Hematopoietic multipotent progenitor cell treated with erythropoietin and hydrocortisone succinate and interleukin-3 and kit ligand, for 15 days (in vitro differentiated cells): ENCODE data around the gene SNRK.
A peak's percentile ranks its signal among the peaks of the same experiment; 100 is the strongest.

Experiments
- DNase-seq: peaks from one replicate; pipeline ENCODE4 v3.0.0-alpha.2; 2015; ENCODE audit warnings: low spot score

The SNRK gene, protein sequence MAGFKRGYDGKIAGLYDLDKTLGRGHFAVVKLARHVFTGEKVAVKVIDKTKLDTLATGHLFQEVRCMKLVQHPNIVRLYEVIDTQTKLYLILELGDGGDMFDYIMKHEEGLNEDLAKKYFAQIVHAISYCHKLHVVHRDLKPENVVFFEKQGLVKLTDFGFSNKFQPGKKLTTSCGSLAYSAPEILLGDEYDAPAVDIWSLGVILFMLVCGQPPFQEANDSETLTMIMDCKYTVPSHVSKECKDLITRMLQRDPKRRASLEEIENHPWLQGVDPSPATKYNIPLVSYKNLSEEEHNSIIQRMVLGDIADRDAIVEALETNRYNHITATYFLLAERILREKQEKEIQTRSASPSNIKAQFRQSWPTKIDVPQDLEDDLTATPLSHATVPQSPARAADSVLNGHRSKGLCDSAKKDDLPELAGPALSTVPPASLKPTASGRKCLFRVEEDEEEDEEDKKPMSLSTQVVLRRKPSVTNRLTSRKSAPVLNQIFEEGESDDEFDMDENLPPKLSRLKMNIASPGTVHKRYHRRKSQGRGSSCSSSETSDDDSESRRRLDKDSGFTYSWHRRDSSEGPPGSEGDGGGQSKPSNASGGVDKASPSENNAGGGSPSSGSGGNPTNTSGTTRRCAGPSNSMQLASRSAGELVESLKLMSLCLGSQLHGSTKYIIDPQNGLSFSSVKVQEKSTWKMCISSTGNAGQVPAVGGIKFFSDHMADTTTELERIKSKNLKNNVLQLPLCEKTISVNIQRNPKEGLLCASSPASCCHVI

DNA sequence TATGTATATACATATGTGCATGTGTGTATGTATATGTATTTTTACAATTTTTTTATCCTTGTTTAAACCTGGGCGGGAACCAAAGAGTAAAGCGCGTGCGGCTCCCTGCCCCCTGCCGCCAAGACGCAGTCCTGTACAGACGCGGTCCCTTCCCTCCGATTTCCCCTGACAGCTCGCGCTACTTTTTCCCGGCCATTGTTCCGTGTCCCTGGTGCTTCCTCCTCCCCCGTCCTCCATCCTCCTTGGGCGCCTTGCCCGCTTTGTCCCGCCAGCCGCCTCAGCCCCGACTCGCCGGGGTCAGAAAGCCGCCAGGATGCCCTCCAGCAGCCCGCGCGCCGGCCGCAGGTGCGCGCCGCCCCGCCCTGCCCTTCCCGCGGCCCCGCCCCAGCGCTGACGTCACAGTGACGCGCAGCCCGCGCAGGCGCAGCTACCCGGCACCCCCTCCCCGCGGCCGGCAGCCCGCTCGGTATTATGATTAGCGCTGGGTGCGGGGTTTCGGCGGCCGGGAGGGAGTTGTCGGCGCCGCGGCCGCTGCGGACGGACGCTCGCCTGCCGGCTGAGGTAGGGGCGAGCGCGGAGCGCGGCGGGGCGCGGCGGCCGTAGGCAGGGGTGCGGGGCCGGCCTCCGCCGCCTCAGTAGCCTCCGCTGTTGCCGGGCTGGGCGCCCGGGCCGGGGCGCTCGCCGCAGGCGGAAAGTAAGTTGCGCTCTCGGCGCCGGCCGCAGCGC is at the start of gene SNRK:
SNRK (plus strand) TSS at position 426 of the 726 bp plus-strand sequence. CDS start 16,664 bp downstream, outside the sequence.
- DNase-seq = peak; percentile 86

DNA sequence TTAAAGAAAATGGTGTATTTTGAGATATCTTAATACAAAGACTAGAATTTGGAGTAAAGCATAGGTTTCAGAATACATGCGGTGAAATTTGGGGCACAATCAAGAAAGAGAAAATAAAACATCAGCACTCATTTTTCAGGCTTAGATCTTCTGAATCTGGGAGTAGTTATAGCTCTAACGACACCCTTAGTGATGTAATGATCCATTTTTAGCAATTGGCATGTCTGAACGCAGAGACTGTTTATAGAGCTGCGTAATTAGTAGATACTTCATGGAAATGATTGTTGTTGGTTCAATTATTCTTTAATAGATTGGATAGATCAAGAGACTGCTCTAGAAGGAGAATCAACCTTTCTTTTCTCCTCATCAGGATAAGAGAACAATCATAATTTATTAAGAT is 47.5 kb upstream of the SNRK start:
- no peak for DNase-seq

DNA sequence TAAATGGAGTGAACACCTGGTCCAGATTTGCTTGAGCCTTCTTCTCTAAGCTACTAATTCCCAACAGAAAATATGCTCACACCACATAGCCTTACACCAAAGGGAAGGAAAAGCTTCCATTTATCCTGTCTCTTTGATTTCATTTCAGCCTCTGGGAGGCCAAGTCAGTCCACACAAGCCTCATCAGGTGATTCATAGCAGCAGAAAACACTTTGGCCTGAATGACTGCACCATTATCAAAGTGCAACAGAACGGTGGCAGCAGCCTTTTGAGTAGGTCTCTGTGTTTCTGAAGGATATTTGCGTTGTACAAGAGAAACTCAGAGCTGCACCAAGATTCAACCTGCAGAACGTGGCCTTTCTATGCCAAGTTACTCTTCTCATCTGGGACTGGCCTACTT is 46.6 kb upstream of the SNRK start:
- no peak for DNase-seq

DNA sequence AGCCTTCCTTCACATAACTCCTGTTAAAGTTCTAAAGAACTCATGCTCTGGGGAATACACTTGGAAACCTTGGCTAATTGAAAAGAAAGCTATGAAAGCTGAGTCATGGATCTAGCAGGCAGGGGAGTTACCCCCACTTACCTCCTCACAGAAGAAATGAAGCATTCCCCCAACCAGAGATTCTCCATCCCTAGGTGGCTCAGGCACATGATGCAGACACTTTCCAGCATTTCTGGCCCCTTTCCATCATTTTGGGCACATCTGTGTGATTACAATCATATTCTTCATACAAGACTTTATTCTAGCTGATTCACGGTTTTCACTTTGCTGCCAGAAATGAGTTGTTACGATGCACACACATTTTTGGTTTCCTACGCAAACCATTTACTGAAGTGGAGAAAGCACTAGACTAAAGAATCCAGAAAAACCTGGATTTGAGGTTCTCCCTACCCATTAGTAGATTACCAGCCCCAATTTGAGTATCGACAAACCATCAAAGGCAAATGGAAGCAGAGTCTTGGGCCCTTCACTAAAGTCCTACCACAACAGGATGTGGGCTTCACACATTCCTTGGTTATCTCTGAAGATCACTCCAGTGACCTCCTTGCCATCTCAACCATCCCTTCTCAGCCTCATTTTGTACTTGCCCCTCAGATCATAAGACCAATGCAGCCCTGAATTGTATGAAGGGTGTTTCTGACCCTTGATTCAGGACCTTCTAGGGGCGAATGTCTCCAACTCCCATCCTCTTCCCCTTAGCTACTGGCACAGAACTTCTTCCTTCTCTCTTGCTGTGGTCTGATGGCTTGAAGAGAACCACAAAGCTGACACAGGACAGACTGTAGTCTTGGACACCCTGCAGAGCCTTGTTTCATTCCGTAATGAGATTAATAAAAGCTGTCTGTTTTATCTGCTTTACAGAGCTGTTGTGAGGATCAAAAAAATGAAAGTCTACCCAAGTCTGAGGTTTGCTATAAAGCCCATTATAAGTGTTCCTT is 42.5 kb upstream of the SNRK start:
- no peak for DNase-seq

DNA sequence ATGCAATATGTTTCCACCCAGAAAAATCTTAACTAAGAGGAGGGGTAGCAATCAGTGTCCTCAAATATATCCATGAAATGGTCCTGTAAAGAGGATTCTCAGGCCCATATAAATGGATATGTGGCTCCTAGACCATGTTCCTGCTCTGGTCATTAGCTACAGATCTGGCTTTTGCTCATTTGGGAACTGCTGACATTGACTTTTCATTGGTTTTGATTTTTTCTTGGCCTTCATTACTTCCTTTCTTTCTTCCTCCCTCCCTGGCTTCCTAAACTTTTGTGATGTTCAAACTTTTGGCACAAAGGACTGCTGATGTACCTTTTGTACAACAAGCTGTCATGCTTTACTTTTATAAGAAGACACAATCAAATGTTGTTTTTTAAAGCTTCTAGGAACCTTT is 41.6 kb upstream of the SNRK start:
- no peak for DNase-seq

DNA sequence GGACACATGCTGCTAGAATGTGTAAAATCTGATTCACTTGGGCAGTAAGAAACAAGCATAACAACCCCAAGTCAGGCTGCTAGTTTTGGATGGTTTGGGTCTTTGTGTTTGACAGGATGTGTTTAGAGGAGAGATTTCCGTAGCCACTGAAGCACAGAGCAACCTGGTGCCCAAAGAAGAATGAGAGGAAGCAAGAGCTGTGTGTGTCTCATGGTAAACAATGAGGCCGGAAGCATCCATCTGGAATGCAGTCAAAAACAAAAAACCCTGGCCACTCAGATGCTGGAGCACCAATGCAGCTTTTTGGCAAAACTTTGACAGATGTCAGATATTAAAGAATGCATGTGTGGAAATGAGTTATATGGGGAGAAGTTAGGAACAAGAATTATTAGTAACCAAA is 39.4 kb upstream of the SNRK start:
- no peak for DNase-seq

DNA sequence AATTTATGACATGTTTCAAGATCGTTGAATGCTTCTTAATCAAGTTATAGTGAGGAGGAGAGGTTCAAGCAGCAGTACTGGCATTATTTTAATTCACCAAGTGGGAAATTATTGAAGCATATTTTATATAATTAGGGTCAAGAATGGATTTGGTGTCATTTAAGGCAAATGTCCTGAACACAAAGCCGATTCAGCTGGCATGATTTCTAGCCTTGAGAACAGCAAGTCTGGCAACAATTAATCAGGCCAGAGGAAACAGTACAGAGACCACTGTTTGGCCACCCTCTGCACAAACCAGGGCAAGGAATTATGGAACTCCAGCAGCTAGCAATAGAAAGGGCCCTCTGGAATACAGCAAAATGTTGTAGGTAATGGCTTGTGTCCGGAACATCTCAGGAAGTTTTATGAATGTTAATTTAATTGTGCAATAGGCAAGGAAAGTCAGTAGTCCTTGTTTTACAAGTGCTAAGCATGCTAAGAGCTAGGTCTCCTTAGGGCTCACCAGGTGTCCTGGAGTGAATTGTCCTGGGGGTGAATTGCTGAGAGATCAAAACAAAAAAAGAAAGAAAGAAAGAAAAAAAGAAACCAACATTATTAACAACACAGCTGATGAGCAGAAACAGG is 38.7 kb upstream of the SNRK start:
- no peak for DNase-seq

DNA sequence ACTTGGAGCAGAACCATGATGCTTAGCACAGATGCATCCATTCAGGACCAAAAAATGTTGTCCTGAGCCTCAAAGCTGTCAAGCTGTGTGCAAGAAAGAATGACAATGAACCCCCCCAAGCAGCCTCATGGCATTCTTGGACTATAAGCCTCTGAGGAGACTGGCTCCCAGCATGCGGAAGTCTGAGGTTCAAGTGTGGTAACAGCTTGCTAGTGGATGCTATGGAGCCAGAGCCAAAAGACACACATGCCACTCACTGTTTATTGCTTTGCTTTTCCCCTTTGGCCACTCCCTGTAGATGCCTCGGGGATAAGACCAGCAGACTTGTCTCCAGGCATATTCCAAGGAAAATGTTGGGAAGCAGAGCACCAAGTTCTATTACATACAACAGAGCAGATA is 38.2 kb upstream of the SNRK start:
- DNase-seq = no peak

DNA sequence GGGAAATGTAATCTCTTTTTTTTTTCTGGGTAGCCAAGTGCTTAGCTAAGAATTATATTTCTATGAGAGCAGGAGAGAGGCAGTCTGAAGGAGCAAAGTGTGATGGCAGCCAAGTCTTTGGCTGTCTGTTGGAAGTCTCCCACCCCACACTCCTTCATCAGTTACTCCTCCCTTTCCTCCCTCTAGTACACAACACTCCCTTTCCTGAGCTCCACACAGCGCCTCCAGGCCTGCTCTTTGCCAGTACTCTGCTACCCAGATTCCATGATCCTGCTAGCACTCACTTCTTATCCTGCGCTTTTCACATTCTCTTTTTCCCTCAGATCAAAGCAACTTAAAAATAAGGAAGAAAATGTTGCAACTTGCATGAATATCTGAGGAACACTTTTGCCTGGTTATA is 37.4 kb upstream of the SNRK start:
- no peak for DNase-seq

DNA sequence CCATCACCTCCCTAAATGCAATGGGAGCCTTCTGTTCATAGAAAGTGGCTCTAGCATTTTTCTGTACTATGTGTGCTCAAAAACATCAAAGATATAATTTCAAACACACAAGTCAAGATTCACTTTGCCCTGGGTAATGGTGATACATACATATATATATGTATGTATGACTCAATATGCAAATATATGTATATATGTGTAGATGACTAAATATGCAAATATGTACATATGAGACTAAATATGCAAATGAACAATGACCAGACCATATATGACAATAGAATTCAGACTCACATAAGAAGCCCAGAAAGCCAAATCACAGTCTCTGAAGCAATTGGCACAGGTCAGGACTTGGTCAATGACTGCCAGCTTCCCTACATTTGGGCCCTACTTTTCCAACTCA is 36.9 kb upstream of the SNRK start:
- DNase-seq = no peak

DNA sequence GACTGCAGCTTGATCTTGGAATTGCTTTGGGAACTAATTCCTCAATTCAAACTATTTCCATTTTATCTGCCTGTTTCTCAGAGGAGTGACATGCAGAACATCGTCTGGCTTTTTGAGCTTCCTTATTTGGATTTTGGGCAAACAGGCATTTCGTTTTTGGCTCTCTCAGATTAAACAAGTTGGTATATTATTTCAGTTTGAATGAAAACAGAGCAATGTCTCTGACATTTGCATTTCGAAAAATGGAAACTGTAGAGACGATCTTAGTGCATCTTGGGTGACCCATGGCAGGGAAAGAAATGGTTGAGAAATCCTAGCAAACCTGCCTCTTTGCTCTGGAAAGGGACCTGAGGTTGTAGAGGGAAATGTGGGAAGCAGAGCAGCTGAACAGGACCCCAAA is 33.0 kb upstream of the SNRK start:
- DNase-seq = no peak

DNA sequence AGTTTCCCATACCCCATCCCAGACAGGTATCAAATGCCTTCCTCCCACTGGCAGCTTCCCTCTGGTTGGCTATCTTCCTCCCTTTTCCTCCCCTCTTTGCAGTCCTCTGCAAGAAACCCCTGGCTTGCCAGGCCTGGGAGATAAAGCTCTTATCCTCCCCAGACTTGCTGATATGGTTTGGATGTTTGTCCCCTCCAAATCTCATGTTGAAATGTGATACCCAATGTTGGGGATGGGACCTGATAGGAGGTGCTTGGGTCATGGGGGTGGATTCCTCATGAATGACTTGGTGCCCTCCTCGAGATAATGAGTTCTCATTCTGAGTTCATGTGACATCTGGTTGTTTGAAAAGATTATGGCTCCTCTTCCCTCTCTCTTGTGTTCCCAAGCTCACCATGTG is 32.2 kb upstream of the SNRK start:
- no peak for DNase-seq

DNA sequence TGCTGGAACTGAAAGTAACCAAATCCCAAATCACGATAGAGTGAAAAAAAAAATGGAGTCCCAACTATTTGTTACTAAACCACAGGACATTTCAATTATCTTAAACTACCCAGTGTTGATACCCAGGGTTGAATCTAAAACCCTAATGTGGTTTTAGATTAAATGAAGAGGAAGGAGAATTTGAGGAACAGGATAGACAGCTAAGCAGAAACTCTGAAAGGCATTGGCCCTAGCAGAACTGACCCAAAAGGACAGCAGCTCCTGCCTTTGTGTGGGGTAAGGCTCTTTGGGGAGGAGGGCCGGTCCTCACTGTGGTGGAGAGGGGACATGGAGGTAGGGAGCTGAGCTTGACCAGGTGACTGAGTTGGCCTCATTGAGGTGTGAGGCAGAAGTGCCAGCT is 30.7 kb upstream of the SNRK start:
- no peak for DNase-seq

DNA sequence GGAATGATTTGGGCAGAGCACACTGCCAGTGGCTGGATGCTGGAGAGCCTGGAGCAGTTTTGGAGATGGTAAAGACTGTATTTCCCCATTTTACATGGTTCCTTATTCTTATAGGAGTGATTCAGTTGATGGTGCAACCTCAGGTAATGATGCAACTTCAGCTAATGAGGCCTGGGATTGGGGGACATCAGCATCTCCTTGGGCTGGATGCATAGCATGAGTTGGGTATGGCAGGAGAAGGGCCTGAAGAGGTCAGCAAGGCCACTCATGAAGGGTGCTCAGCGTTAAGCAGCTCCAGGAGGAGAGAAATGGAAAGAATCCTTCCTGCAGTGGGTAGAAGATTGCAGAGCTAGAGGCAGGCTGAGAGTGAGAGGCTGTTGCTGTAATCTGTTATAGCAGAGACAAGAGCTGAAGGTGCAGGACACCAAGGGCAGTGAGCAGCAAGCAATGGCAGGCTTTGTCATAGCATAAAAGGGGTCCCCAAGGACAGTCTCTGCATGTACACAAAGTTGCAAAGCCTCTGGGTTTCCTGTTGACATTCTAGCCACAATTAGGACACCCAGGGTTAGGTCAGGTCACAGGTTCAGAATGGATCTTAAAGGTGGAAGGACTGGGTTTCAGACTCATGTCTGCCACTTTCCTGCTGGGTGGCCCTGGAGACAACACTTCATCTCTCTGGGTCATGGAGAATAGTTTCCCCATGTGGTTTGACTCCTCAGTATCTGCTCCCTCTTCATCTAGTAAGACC is 29.5 kb upstream of the SNRK start:
- DNase-seq = no peak

DNA sequence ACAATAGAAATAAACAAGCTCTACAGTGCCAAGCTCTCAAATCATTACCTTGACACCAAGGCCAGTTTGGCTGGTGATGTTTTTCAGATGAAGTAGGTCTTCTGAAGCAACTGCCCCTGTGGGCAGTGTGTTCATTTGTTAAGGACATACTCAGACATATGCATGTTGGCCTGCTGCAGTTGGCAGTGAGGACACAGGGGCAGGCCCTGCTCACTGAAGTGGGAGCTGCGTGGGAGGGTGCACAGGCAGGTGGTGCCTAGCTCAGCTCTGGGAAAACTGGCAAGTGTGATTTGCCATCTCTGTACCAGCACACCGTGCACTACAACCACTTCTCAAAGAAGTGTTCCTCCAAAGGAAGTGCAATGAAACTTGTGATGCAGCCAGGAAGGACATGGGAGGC is 28.5 kb upstream of the SNRK start:
- DNase-seq = no peak

DNA sequence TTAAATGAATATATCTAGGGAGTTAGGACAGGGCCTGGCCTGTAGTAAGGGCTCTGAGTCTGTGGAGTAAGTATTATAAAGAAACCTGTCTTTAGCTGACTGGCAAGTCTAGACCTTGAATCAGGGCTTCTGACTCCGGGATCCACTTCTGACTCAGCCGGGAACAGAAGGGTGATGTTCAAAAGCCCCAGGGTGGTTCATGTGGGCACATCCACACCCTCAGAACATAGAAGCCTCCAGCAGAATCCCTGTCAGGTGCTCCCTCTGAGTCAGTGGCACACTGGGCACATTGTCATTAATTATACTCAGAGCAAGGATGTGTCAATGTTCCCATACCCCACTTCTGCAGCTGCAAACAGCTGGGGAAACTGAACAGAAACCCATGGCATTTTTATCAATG is 26.7 kb upstream of the SNRK start:
- no peak for DNase-seq

DNA sequence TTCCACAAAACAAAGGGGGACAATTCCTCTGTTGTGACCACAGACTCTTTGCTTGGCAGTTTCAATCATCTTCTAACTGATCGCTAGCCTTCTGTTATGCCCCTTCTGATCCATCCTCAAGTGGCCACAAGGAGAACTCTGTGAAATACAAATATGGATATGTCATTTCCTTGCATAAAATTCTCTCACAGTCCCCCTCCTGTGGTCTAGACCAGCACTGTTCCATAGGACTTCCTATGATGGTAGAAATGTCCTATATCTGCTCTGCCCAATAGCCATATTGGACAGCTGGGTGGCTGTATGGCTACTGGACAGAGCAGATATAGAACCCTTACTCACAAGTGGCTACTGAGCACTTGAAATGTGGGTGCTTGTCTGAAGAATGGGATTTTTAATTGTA is 25.9 kb upstream of the SNRK start:
- DNase-seq = no peak

DNA sequence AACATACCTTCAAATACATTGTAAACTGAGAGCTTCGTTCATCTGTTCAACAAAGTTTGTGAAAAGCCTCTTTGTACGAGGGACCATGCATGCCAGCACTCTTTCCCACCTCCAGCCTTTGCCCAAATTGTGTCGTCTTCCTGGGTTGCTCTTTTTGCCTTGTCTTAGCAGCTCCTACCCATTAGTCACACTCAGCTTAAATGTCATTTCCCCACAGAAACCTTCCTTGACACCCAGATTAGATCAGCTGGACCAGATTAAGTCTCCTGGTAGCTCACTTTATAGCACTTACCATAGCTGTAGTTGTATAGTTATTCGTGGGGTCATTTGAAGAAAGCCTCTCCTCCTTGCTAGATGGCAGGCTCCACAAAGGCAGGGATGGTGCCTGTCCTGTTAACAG is 24.1 kb upstream of the SNRK start:
- no peak for DNase-seq

DNA sequence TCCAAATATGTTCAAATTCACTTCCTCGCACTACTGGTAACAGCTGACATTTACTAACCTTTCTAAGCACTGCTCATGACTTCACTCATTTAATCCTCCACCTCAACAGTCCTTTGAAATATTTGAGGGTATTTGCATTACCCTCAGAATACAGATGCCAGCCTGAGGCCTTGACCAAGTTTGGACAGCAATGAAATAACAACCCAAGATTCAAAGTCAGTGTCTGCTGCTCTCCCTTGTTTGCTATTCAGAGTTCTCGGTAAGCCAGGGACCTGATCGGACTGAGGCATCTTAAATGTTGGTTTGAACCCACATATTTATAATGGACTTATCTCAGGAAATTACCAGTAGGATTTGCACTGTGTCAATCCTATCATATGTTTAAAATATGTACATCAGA is 19.9 kb upstream of the SNRK start:
- DNase-seq = no peak

DNA sequence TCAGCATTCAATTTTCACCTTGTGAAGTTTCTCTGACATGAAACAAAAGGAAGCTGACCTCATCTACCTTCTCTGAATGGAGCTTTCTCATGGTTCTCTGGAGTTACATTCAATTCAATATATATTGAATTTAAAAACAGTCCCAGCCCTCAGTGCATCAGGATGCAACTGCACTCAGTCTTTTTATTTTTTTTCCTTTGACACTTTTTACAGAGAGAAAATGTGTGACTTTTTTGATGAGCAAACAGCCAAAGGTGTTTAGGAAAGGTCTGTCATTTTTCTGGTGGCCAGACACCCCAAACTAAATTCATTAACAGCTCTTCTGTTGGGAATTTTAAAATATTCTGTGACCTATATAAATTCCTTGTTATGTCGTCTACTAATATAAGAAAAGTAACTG is 19.3 kb upstream of the SNRK start:
- no peak for DNase-seq

DNA sequence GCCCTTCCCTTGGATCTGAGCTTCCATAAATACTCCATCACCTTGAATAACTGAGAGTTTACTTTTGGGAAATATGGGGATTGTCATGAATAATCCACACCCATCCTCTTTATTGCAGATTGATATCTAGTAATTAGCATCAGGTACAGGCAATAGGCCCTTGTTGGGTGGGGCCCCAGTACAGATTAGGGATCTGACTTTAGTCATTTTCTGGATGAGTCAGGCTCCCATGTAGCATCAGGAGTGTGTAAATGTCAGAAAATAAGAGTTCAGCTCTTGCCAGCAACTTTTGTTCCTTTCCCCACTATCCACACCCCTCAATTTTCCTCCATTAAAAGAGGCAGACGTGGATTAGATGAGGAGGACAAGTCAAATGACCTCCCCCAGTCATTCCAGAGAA is 17.7 kb upstream of the SNRK start:
- no peak for DNase-seq
